Erythroblast (primary cell): ENCODE measurements around the gene EXT2.

ENCODE experiments used
- DNase-seq, 2 experiments: peaks; one replicate each; lab custom pipeline; 2025; lab: John Stamatoyannopoulos, UW
- GATA1 ChIP-seq: IDR thresholded peaks from 2 replicates; pipeline ENCODE4 v1.6.1; 2011; ENCODE audit warnings: low read depth, mild to moderate bottlenecking, control low read depth, low read length, moderate library complexity
- POLR2A ChIP-seq: IDR thresholded peaks from 2 replicates; pipeline ENCODE4 v1.6.1; 2011; ENCODE audit warnings: mild to moderate bottlenecking, low read length

Gene EXT2

DNA sequence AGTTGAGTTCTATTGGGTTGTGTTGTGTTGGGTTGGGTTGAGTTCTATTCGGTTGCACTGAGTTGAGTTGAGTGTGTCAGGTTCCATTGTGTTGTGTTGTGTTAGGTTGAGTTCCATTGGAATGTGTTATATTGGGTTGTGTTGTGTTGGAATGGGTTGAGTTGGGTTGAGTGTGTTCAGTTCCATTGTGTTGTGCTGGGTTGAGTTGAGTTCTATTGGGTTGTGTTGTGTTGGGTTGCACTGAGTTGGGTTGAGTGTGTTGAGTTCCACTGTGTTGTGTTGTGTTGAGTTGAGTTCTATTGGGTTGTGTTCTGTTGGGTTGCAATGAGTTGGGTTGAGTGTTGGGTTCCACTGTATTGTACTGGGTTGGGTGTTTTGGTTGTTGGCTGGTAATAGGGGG lies 178.9 kb downstream of the EXT2 start:
- DNase-seq, result no peak
- TF ChIP-seq POLR2A, result no peak
- no peak for TF ChIP-seq GATA1

DNA sequence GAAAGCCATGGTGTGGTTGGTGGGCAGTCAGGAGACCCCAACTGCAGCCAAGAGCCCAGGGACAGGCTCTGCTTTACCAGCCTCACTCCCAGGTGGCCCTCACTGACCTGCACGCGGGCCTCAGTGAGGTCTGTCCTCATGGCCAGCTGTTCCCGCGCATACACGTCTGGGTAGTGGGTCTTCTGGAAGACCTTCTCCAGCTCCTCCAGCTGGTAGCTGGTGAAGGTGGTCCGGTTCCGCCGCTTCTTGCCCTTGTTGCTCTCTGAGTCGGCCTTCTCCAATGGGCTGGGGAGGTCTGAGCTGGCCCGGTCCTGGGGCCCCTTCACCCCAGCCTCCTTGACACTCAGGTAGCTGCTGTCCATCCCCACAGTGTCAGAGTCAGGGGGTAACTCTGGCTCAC lies 179.8 kb downstream of the EXT2 start:
- no peak for TF ChIP-seq POLR2A
- no peak for TF ChIP-seq GATA1
- DNase-seq, result no peak

DNA sequence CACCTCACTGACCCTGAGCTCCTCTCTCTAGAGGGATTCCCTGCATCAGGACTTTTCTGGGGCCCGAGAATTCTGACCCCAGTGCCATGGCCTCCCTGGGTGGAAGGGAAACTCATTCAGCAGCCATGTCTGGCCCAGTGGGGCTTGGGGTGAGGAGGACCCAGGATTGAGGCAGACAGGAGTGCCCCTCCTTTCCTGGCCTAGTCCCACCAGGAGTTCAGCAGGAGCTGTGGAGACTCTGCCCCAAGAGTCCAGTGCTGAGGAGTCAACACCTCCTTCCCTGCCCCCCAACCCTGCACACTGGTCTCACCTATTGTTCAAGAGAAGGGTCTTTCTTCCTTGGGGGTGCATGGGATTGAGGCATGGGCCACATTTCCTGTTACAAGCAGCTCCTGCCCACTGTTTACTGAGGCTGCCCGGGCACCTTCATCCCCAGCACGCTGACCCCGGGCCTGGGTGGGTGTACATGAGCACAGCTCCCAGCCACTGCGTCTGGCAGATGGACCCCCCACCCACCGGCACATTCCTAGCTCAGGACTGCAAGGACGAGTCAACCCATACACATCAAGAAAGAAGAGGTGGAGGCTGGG lies 180.6 kb downstream of the EXT2 start:
- no peak for DNase-seq
- no peak for TF ChIP-seq GATA1
- TF ChIP-seq POLR2A, result no peak

- TF ChIP-seq POLR2A, result no peak
- TF ChIP-seq GATA1, result no peak
- DNase-seq, result no peak
These were observed 182.0 kb downstream of the EXT2 start for GRCh38 chr11:44277196-44278090.

- DNase-seq, result no peak
- TF ChIP-seq POLR2A, result no peak
- TF ChIP-seq GATA1, result no peak
These were observed 184.0 kb downstream of the EXT2 start for GRCh38 chr11:44279483-44279882.

GRCh38 chr11:44280257-44280656 lies 184.8 kb downstream of the EXT2 start:
- TF ChIP-seq POLR2A, result no peak

DNA sequence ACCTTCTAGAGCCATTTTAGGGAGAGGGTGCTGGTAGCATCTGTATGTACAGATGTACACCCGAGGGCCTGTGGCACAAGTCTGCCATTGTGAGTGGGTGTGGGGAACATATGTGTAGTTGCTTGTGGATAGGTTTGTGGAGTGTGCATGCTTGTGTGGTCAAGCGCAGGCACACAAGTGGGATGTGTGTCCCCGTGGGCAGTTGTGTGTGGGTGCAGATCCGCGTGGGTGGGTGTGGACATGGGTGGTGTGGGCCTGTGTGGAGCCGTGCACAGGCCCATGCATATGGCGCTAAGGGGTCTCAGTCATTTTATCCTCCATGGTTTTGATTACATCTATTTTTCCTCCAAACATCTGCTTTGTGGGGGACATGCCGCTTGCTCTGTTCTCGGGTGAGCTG lies 185.7 kb downstream of the EXT2 start:
- no peak for DNase-seq
- TF ChIP-seq GATA1 (no peak), POLR2A (no peak)

More at GRCh38 chr11:44280257-44280656, 184.8 kb downstream of the EXT2 start:
- no peak for DNase-seq

DNA sequence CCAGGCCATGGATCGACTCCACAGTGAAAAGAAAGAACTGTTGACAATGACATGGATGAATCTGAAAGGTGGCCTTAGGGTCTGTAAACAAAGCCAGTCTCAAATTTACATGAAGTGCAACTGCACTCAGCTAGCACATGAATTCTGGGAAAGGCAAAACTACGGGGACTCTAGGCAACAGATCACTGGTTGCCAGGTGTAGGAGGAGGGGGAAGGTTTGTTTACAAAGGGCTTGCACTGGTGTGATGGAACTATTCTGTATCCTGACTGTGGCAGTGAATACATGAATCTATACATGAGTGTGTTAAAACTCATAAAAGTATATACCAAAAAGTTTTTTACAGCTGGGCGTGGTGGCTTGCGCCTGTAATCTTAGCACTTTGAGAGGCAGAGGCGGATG lies 187.1 kb downstream of the EXT2 start:
- DNase-seq, result no peak
- TF ChIP-seq GATA1 (no peak), POLR2A (no peak)

GRCh38 chr11:44285756-44286155 lies 190.3 kb downstream of the EXT2 start:
- DNase-seq, result no peak
- TF ChIP-seq POLR2A (no peak), GATA1 (no peak)

GRCh38 chr11:44286268-44286880 lies 190.9 kb downstream of the EXT2 start:
- peak; percentile 72 to 84 for DNase-seq
- TF ChIP-seq GATA1 (no peak), POLR2A (no peak)

DNA sequence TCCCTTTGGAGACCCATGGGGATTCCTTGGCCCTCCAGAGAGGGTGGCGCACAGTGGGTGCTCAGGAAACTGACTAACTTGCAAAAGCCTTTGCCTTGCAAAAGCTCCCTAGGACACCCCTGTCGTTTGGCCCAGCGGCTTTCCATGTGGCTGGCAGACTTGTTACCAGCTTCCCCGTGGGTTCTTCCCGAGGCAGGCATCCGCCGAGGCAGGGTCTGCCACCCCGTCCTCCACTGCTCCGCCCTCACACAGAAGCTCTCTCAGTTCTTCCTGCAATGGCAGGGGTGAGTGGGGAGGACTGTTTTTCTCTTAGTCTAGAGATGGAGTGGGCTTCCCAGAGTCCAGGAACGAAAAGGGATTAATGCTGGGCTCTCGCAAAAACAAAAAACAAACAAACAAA lies 191.4 kb downstream of the EXT2 start:
- no peak for DNase-seq
- TF ChIP-seq GATA1, result no peak
- TF ChIP-seq POLR2A, result no peak

DNA sequence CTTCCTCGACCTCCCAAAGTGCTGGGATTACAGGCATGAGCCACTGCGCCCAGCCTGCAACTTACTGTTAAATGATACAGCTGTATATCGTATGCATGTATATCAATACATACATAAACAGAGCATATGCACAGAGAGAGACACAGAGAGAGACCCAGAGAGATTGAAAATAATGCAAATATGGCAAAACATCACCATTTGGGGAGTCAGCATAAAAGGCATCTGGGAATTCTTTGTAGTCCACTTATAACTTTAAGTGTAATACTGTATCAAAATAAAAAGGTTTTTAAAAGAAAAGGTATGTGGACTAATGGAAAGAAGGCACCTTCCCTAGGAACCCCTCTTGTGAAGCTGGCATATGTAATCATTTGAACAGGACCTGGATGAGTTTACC lies 192.7 kb downstream of the EXT2 start:
- DNase-seq, result no peak
- no peak for TF ChIP-seq GATA1
- no peak for TF ChIP-seq POLR2A

GRCh38 chr11:44290208-44290607 lies 194.7 kb downstream of the EXT2 start:
- no peak for DNase-seq
- TF ChIP-seq POLR2A, result no peak
- no peak for TF ChIP-seq GATA1
